GM12878 (cell line): ENCODE measurements around the gene KPTN. TPM values are rescaled to one million over a fixed set of nuclear protein-coding genes. Genes with fewer than 3 reads are reported as not detected.
A peak's percentile ranks its signal among the peaks of the same experiment; 100 is the strongest.

ENCODE experiments used
- ATAC-seq: fragments of 200-7000 bp; cut with Tn5 transposase; 3 replicates; pipeline ENCODE4 v1.9.1; 2020; ENCODE audit warnings: mild to moderate bottlenecking, moderate library complexity
- BruUV-seq: library from RNA; stranded (reverse); fragments of 400-500 nt; replicated peaks from 2 replicates; lab custom pipeline; 2021; lab: Mats Ljungman, UMichigan
- CTCF ChIA-PET: fragments of 300-600 bp; sonication (Branson Sonifier 250); formaldehyde crosslinking; extraction: SDS; loops from one replicate; lab custom pipeline; 2021; ENCODE audit warnings: inconsistent platforms; lab: Yijun Ruan, JAX
- POLR2A ChIA-PET: fragments of 350-600 bp; formaldehyde crosslinking; extraction: SDS; loops from one replicate; lab custom pipeline; 2021; ENCODE audit warnings: inconsistent platforms; lab: Charles Lee
- RAD21 ChIA-PET: fragments of 300-600 bp; sonication (Branson Sonifier 250); formaldehyde crosslinking; loops from one replicate; lab custom pipeline; 2023; ENCODE audit warnings: antibody characterized with exemption; ENCODE audit not compliant: unreplicated experiment; lab: Charles Lee
- SMC1A ChIA-PET: fragments of 300-600 bp; sonication (Branson Sonifier 250); formaldehyde crosslinking; loops from one replicate; lab custom pipeline; 2023; ENCODE audit not compliant: unreplicated experiment, uncharacterized antibody; lab: Charles Lee
- DNase-seq: peaks from one replicate; pipeline ENCODE4 v3.0.0-alpha.2; 2011; ENCODE audit warnings: low read depth, low spot score
- FAIRE-seq: peaks from 3 replicates; lab custom pipeline; 2011; peaks lifted over from hg19 to GRCh38; lab: Jason Lieb, UNC
- H2AFZ ChIP-seq: 2 replicates; pipeline ENCODE4 v1.6.0; 2011; ENCODE audit warnings: low read depth, low read length, control low read depth; ENCODE audit not compliant: control insufficient read depth
- H3K27ac ChIP-seq: 2 replicates; pipeline ENCODE4 v1.5.1; 2011; ENCODE audit warnings: control low read depth; ENCODE audit not compliant: control insufficient read depth, insufficient read depth
- H3K27me3 ChIP-seq, 2 experiments: replicated peaks in 1 of 2; 2 replicates each; pipeline versions ENCODE4 v1.6.0 to v1.6.1; 2011; ENCODE audit warnings: low read length in 1 of 2; ENCODE audit not compliant: control insufficient read depth in 2 of 2, insufficient read depth in 2 of 2
- H3K36me3 ChIP-seq, 2 experiments: 2 replicates each; pipeline ENCODE4 v1.5.1; 2011; ENCODE audit warnings: low read length in 1 of 2; ENCODE audit not compliant: control insufficient read depth in 2 of 2, insufficient read depth in 2 of 2
- H3K4me1 ChIP-seq: 2 replicates; pipeline ENCODE4 v1.6.1; 2011; ENCODE audit warnings: mild to moderate bottlenecking, low read length, moderate library complexity, mixed read lengths; ENCODE audit not compliant: control insufficient read depth, insufficient read depth
- H3K4me2 ChIP-seq: 2 replicates; pipeline ENCODE4 v1.6.0; 2011; ENCODE audit warnings: control low read depth; ENCODE audit not compliant: control insufficient read depth, insufficient read depth
- H3K4me3 ChIP-seq: fragments of 200-600 bp; sonication (generic); 2 replicates; pipeline ENCODE4 v1.5.1; 2016
- H3K79me2 ChIP-seq: 2 replicates; pipeline ENCODE4 v1.6.0; 2011; ENCODE audit warnings: low read length; ENCODE audit not compliant: control insufficient read depth, insufficient read depth
- H3K9ac ChIP-seq: 2 replicates; pipeline ENCODE4 v1.8.0; 2011; ENCODE audit warnings: low read length, control low read depth, mixed read lengths; ENCODE audit not compliant: control insufficient read depth, insufficient read depth
- H3K9me3 ChIP-seq: replicated peaks from 3 replicates; pipeline ENCODE4 v1.5.1; 2011; ENCODE audit warnings: mild to moderate bottlenecking, low read length; ENCODE audit not compliant: control insufficient read depth, insufficient read depth
- H4K20me1 ChIP-seq: 2 replicates; pipeline ENCODE4 v1.6.0; 2011; ENCODE audit not compliant: control insufficient read depth, insufficient read depth
- ESRRA ChIP-seq: IDR thresholded peaks from 2 replicates; pipeline ENCODE4 v1.6.1; 2012; ENCODE audit warnings: mild to moderate bottlenecking, low read length, improper control_type of control experiment
- GATAD2B ChIP-seq: fragments of 450-650 bp; conservative IDR thresholded peaks from 2 replicates; pipeline ENCODE4 v1.6.1; 2017; ENCODE audit warnings: low read depth, mild to moderate bottlenecking, moderate library complexity
- REST ChIP-seq: IDR thresholded peaks from 2 replicates; pipeline ENCODE4 v1.6.1; 2012; ENCODE audit warnings: mild to moderate bottlenecking, low read depth, low read length
- WGBS: methylation state at CpG from one replicate; pipeline ENCODE4 v1.1.6; 2016; ENCODE audit warnings: low lambda C conversion rate; ENCODE audit not compliant: insufficient replicate concordance, insufficient coverage; ENCODE audit errors: missing lambda C conversion rate; 5-methylcytosine and 5-hydroxymethylcytosine counted together
- in situ Hi-C: fragments of 300-500 bp; cut with MboI; formaldehyde crosslinking; loops from 9 replicates; pipeline ENCODE4 v1.14.3; 2018; ENCODE audit warnings: mixed read lengths
- intact Hi-C: fragments of 100-400 bp; cut with micrococcal nuclease; formaldehyde crosslinking; loops from one replicate; pipeline ENCODE4 v1.14.2; 2022; ENCODE audit not compliant: unreplicated experiment
- polyA plus RNA-seq, 11 experiments: library from polyadenylated mRNA; depleted of rRNA in 4 of 11; unstranded in 6 of 11; stranded (reverse) in 5 of 11; fragments of >200 nt; fragmentation: Nextera tagmentation in 4 of 11; fragmentation: Illumina TruSeq in 1 of 11; extraction: Ambion mirVana in 4 of 11; extraction: Trizol in 1 of 11; gene quantifications; 1 replicate in 1 of 11; 2 replicates in 10 of 11; pipeline versions ENCODE4 v1.2.1 to v1.2.3, GENCODE V29; 2011 to 2016; ENCODE audit warnings: inconsistent platforms in 2 of 11, missing spikeins in 2 of 11, low read depth in 1 of 11
- total RNA-seq, 4 experiments: library from RNA; depleted of rRNA in 3 of 4; stranded (reverse); fragments of >200 nt in 3 of 4; fragmentation: Illumina TruSeq in 1 of 4; extraction: Trizol in 1 of 4; gene quantifications; 2 replicates each; pipeline versions ENCODE4 v1.2.1 to v1.2.3, GENCODE V29; 2013 to 2021

The KPTN gene
- total and polyA plus RNA-seq, 10 of the 15 experiments (the other 5 are each of a cell fraction or from before 2014, with no cell fraction given): 0.60 to 10.1 (median 6.0) TPM

GRCh38 chr19:47437500-47437899, 46.5 kb downstream of the KPTN start:
- H4K20me1 ChIP-seq: no peaks in the 10 kb centered on the region
- no peaks in the 10 kb centered on the region for H3K9me3 ChIP-seq
- ChIA-PET SMC1A (interaction anchor here (1.3 to 2.6 kb wide), 5 partner anchors 46 to 275 kb away, joined by 4 to 8 read pairs (median 5); partner anchors contain the start of gene KPTN), RAD21 (interaction anchor here (0.6 kb wide), 1 partner anchor 269 kb away, joined by 3 read pairs; no protein-coding TSS in a partner anchor), POLR2A (no interaction called here), CTCF (interaction anchor here (0.6 to 9.9 kb wide), 5 partner anchors 8 to 268 kb away, joined by 3 to 163 read pairs (median 7); partner anchors contain the start of gene NAPA)
- in situ Hi-C loops (loop anchor here (5.0 kb wide), 1 partner anchor 270 kb away; no protein-coding TSS in a partner anchor), intact Hi-C loops (loop anchor here (2.0 kb wide), 2 partner anchors 45 to 77 kb away; partner anchors contain the start of gene NAPA)
- TF ChIP-seq REST: peak; percentile 84
- no peak for TF ChIP-seq GATAD2B
- TF ChIP-seq ESRRA: no peak
- no peak overlapping the region for H3K27ac ChIP-seq
- FAIRE-seq: no peak
- 33% methylated on average over 12 of the region's 12 CpGs for WGBS
- H2AFZ ChIP-seq: no peak overlapping the region
- DNase-seq: no peak
- no peak overlapping the region for H3K9ac ChIP-seq
- H3K36me3 ChIP-seq: no peaks in the 10 kb centered on the region
- no peak overlapping the region for H3K4me3 ChIP-seq
- no peaks in the 10 kb centered on the region; the same call in none of the 2 replicates for H3K4me1 ChIP-seq
- H3K4me2 ChIP-seq: no peak overlapping the region
- no peaks in the 10 kb centered on the region for H3K79me2 ChIP-seq
- peaks cover 0 to 1% of the 10 kb centered on the region in 2 experiments; a peak in 2 of 4 replicates for H3K27me3 ChIP-seq
- no TSS peak for BruUV-seq
- ATAC-seq: no peak
